HG03196 (cell line): ENCODE data around the gene OR4C11.
A peak's percentile ranks its signal among the peaks of the same experiment; 100 is the strongest.

Experiments
- ATAC-seq: cut with Tn5 transposase; IDR thresholded peaks from one replicate; pipeline ENCODE4 v1.9.1; 2021; ENCODE audit not compliant: unreplicated experiment

The OR4C11 gene

GRCh38 chr11:55607545-55607944, at the start of gene OR4C11:
Gene OR4C11, minus strand, starts transcription at chr11:55607645. Its CDS starts 3,272 bp downstream, at chr11:55604373.
- no peak for ATAC-seq

- ATAC-seq = no peak
Observed at GRCh38 chr11:55655096-55655495, 47.7 kb upstream of the OR4C11 start.

GRCh38 chr11:55652560-55652959, 45.1 kb upstream of the OR4C11 start:
- no peak for ATAC-seq

GRCh38 chr11:55648027-55648426, 40.6 kb upstream of the OR4C11 start, which contains the start of gene OR4S2:
Gene OR4S2, plus strand, starts transcription at chr11:55648327. Its CDS starts 2,577 bp downstream, at chr11:55650904.
- no peak for ATAC-seq

GRCh38 chr11:55634813-55635212, 27.4 kb upstream of the OR4C11 start, which contains the start of gene OR4P4:
Gene OR4P4, plus strand, starts transcription at chr11:55635113.
- ATAC-seq = no peak

GRCh38 chr11:55624531-55624930, 17.1 kb upstream of the OR4C11 start:
- no peak for ATAC-seq

- peak; percentile 78 for ATAC-seq
Observed at GRCh38 chr11:55572548-55572947, 34.9 kb downstream of the OR4C11 start.

- no peak for ATAC-seq
Observed at GRCh38 chr11:55571828-55572227, 35.6 kb downstream of the OR4C11 start, which contains the start of gene OR4C16. Gene OR4C16, plus strand, starts transcription at chr11:55572128. Its CDS starts 0 bp downstream, at chr11:55572128.

GRCh38 chr11:55554169-55554568, 53.3 kb downstream of the OR4C11 start, which contains the start of gene OR4C15:
Gene OR4C15, plus strand, starts transcription at chr11:55554469. Its CDS starts 0 bp downstream, at chr11:55554469.
- no peak for ATAC-seq
